Stimulated activated CD4-positive, alpha-beta T cell treated with anti-CD3 and anti-CD28 coated beads, TNF-alpha, amount 100 ng/mL, for 1 hour (primary cell): ENCODE measurements around the gene FOXL3.
"Not testable (repeated sequence)": the region's sequence is repeated elsewhere in the genome, so short reads cannot be mapped to it uniquely, and the experiment has no call there.

Source experiments
- DNase-seq, 3 donors: peaks; one replicate each; pipeline ENCODE4 v3.0.0-alpha.2; 2020; ENCODE audit warnings: low read depth in 3 of 3, low spot score in 1 of 3

Gene FOXL3

GRCh38 chr7:335358-336148 is 45.6 kb downstream of the FOXL3 start:
- no peak for DNase-seq

- not testable (repeated sequence) for DNase-seq
Measured at GRCh38 chr7:336149-336533, 46.2 kb downstream of the FOXL3 start.

- DNase-seq, result no peak
Measured at GRCh38 chr7:336810-337566, 47.0 kb downstream of the FOXL3 start.

GRCh38 chr7:337567-337951 is 47.6 kb downstream of the FOXL3 start:
- DNase-seq, result no peak

GRCh38 chr7:338295-339061 is 48.5 kb downstream of the FOXL3 start:
- DNase-seq, result no peak

- no peak for DNase-seq
Measured at GRCh38 chr7:339062-339342, 49.0 kb downstream of the FOXL3 start.

GRCh38 chr7:339696-340095 is 49.7 kb downstream of the FOXL3 start:
- DNase-seq, result no peak

- DNase-seq, result no peak
Measured at GRCh38 chr7:340200-340937, 50.4 kb downstream of the FOXL3 start.
